ENCODE measurements around the gene TTC7B.

TTC7B gene

GRCh38 chr14:90805662-90806540, 10.3 kb downstream of the TTC7B start:
- peak in 28 of 56 donors; percentile 9 to 75 (median 36) for DNase-seq

DNA sequence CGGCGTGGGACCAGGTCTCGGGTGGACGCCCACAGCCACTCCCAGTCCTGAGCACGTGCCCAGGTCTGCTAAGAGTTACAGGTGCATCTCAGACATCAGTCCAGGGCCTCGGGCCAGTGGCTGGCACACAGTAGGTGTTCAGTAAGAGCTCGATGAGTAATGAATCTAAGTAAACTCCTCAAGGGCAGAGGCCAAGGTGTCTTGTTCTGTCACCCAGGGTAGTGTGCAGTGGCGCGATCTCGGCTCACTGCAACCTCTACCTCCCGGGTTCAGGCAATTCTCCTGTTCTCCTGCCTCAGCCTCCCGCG, 11.2 kb downstream of the TTC7B start:
- DNase-seq: no peak

DNA sequence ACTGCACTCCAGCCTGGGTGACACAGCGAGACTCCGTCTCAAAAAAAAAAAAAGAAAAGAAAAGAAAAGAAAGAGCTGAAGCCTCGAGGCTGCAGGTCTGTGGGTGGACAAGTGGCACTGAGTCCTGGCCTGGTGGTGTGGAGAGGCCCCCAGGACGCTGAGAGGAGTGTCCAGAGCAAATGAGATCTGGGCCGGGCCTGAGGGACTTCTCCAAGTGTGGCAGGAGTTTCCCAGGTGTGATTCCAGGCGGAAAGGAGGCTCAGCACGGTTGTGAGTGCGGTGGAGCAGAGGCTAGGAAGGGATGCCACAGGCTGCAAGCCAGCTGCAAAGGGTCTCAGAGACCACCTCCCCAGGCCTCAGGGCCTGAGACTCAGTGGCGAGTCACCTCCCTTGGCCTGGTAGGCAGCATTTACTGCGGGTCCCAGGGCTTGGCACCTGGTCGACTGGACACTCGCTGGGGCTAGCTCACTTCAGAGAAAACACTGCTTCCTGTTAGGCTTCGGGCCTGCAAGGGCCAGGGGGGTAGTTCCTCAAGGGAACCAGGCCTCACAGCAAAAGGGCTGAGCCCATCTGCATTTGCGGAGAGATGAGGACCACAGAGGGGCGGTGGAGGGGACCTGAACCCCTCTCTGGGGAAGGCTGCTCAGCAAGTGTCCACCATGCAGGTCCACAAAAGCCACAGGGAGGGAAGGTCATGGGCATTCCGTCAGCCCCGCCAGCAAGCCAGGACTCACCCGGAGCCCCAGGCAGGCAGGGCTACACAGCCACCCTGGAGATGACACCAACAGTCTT, 11.7 kb downstream of the TTC7B start:
- DNase-seq: no peak

- no peak for DNase-seq
These were observed 13.0 kb downstream of the TTC7B start for GRCh38 chr14:90803249-90803648.

DNA sequence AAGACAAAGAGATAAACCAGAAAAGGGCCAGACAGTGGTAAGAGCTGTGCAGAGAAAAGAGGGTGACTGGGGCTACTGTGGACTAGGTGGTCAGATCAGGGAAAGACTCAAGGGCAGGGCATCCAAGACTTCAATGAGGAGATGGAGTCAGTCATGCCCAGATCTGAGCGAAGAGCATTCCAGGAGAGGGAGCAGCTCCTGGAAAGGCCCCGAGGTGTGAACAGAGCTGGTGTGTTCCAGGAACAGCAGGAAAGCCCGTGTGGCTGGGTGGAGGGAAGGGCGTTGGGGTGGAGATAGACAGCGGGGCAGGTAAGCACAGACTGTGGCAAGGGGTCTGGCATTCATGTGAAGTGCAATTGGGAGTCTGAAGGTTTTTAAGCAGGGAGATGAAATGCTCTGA, 16.8 kb downstream of the TTC7B start:
- no peak for DNase-seq

GRCh38 chr14:90797919-90798318, 18.3 kb downstream of the TTC7B start:
- DNase-seq: no peak

DNA sequence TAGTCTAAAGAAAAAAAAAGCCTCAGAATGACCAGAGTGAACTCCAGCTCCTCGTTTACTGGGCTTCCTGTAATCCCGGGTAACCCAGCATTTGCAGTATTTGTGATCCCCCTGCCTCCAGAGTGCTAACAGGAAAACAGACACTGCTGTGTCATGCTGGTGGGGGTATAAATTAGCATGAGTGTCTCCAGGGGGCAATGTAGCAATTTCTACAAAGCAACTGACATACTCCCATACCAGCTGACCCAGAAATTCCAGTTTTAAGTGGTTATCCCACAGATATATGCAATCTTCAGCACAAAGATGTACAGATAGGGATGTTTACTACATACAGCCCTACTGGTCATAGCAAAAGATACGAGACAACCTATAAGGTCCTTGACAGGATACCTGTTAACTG, 18.8 kb downstream of the TTC7B start:
- no peak for DNase-seq

GRCh38 chr14:90796329-90796728, 19.9 kb downstream of the TTC7B start:
- peak in 1 of 56 donors; percentile 14 for DNase-seq

GRCh38 chr14:90795744-90796143, 20.5 kb downstream of the TTC7B start:
- no peak for DNase-seq

GRCh38 chr14:90791486-90791885, 24.7 kb downstream of the TTC7B start:
- DNase-seq: no peak

- DNase-seq: peak in 11 of 56 donors; percentile 11 to 54 (median 31)
These were observed 28.2 kb downstream of the TTC7B start for GRCh38 chr14:90788031-90788430.

DNA sequence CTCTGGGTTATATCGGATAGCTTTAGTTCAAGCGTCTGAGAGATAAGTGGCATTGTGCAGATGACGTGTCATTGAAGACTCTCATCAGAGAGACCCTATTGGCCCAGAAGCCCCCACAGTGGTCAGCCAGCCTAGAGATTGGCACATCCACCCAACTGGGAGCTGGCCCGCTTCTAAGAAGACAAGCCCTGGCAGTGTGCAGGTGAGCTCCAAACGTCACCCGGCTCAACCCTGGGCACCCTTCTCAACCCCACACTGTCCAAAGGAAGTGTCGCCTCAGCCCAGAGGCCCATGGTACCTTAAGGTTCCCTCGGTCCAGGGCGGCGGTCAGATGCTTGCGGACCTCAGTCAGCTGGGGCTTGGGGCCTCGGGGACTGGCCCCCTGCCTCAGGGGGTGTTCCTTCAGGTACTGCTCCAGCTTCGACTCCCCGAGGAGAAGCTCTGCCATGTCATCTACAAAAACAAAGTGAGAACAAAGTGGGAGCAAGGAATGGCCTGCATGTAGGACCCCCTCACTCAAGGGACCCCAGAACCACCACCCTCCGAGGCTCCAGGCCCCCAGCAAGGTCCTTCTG, 30.3 kb downstream of the TTC7B start:
- DNase-seq: no peak

- peak in 28 of 56 donors; percentile 10 to 80 (median 44) for DNase-seq
These were observed 30.8 kb downstream of the TTC7B start for GRCh38 chr14:90785471-90785870.

DNA sequence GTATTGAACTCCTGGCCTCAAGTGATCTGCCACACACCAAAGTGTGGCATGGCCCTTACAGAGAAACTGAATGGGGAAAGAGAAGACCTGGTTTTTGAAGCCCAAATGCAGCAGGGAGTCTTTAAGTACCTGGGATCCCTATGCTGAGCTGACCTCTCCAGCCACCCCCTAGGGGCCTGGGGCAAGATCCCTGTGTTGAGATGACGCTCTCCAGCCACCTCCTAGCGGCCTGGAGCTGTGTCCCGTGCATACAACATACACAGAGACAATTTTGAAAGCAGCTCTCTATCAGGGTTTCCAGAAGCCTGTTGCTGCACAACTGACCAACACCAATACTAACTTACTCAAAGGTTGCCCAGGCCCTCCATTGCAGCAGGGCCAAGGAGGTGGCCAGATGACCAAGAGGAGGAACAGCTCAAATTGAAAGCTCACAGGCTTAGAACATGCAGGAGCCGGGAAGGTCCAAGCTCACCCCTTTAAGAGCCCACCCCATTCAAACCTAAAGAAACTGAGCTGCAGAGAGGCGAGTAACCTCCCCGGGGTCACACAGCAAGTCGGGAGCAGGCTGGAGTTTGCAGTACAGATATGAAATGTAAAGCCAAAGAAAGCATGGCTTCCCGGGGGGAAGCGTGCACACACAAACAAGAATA, 31.5 kb downstream of the TTC7B start:
- DNase-seq: no peak

- DNase-seq: no peak
These were observed 32.9 kb downstream of the TTC7B start for GRCh38 chr14:90783344-90783743.

DNA sequence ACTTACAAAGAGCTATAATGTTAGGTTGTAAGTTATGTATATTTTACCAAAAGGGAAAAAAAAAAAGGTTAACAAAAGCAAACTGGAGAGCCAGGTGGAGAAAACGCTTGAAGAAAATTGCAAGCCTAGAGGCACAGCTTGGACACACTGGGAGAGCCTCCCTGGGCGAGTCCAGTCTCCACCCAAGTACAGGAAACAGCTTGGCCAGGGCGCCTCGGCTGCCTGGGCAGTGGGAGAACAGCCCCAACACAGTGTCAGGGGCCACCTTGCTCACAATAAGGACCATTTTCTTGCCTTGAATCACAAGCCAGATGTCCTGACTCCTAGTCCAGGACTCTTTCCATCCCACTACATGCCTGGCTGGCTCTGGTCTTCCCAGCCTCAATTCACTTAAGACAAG, 33.3 kb downstream of the TTC7B start:
- no peak for DNase-seq

DNA sequence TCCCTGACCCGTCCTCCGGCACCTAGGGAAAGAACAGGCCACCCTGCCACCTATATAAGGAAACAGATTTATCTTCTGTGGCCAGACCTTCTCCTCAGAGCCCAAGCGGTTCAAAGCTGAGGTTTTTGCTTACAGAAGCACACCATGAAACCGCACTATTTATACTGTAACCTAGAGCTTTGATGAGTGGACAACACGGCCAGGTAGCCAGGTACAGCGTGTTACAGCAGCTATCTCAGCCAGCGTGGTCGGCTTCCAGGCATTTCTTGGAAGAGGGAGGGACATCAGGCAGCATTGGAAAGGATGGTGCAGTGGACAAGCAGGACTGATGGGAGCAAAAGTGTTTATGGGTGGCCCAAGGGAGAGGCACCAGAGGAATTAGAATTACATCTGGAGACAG, 34.4 kb downstream of the TTC7B start:
- DNase-seq: no peak

DNA sequence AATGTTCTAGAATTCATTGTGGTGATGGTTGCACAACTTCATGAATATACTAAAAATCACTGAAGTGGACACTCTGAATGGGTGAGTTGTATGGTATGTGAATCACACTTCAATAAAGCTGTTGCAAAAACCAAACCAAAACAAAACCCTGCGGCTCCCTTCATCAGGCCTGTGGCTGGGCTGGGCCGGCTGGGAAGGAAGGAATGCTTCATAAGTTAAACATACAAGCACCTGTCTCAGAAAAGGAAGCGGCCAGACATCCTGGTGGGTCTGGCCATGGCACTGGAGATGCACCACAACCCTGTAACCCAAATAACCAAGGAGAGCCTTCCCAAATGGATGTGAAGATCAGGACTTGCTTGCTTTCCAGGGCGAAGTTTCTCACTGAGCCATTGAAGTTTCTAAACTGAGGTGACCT, 34.9 kb downstream of the TTC7B start:
- DNase-seq: no peak

DNA sequence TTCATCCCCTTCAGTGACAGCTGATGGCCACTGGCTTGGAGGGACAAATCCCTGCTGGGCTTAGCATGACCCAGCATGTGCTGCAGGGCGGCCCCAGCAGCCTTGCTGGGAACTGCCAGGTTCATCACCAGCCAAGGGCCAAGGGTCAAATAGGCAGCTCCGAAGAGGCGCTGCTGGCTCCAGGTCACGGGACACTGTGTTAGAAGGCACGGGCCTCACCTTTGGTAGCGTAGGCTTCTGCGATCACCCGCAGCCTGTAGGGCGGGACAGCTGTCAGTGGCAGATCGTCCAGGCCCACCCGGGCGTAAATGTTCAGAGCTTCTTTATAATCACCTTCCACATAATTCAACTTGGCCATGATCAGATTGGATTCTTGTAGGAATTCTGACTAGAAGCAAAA, 35.7 kb downstream of the TTC7B start:
- no peak for DNase-seq

DNA sequence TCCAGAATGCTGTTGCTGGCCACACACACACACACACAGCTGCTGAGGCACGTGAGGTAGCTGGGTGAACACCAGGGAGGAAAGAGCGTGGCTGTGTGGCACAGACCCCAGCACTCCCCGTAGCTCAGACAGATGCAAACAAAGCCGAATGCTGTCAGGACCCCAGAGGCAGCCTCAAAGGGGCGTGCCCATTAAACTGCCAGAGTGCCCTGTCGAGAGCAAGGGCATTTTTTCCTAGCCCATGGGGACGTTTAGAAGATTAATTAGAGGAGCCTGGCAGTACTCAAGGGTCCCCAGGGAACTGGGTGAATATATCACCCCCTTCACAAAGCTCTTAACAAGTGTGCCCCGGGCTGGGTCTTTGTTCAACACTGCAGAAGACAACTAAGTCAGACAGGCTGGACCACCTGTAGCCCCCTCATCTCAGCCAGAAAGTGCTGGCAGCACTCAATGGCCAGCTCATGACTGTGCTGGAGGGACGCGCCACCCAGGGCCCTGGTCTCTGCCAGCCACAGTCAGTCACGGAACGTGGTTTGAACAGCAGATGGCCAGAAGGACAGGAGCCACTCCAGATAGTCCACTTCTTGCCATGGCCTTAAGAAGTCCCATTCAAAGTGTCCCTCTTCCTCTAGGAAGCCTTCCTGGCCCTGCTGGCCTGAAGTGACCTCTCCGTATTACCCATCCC, 37.5 kb downstream of the TTC7B start:
- DNase-seq: no peak

DNA sequence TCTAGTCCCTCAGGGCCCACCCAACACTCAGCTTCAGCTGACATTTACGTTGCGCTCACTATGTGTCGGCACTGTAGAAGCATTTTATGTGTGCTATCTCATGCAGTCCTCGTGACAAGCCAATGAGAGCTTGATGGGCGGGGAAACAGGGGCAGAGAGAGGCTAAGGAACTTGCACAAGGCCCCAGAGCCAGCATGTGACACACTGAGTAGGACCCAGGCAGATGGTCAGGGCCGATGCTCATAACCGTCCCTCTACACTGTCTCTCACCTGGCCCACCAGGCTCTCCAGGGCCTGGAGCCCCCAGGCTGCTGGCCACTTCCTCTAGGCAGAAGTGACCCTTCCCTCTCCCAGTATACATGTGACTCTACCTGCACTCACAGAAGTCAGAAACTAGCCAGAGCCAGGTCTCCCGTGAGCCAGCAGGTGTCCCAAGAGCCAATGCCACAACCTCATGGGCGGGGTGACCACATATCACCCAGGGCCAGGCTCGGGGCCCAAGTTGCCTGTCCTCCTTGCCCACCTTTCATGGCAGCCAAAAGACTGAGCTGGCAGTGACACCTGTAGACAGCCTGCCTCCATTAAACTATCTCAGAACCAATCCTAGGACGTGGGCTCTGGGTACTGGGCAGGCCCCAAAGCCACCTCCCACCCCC, 38.3 kb downstream of the TTC7B start:
- no peak for DNase-seq

Measured in amygdala (tissue), 56 donors.